Hepatocyte (in vitro differentiated cells): Measurements from ENCODE around the gene RBFOX1. TPM values are rescaled to one million over a fixed set of nuclear protein-coding genes. Genes with fewer than 3 reads are reported as not detected.

ENCODE experiments used
- DNase-seq: peaks from one replicate; pipeline ENCODE4 v3.0.0-alpha.2; 2016; ENCODE audit warnings: low spot score
- H2AFZ ChIP-seq: fragments of 200-600 bp; sonication (generic); 2 replicates; pipeline ENCODE4 v1.6.0; 2016; ENCODE audit warnings: antibody characterized with exemption, mild to moderate bottlenecking
- H3K27ac ChIP-seq: fragments of 200-600 bp; sonication (generic); 2 replicates; pipeline ENCODE4 v1.5.1; 2016; ENCODE audit warnings: mild to moderate bottlenecking
- H3K27me3 ChIP-seq: fragments of 200-600 bp; sonication (generic); 2 replicates; pipeline ENCODE4 v1.6.1; 2016
- H3K36me3 ChIP-seq: fragments of 200-600 bp; sonication (generic); replicated peaks from 2 replicates; pipeline ENCODE4 v1.5.1; 2016; ENCODE audit warnings: low read depth; ENCODE audit not compliant: insufficient read depth
- H3K4me1 ChIP-seq: fragments of 200-600 bp; sonication (generic); 2 replicates; pipeline ENCODE4 v1.5.1; 2016; ENCODE audit warnings: mild to moderate bottlenecking, moderate library complexity; ENCODE audit not compliant: insufficient read depth
- H3K4me2 ChIP-seq: fragments of 200-600 bp; sonication (generic); 2 replicates; pipeline ENCODE4 v1.6.0; 2016
- H3K4me3 ChIP-seq: fragments of 200-600 bp; sonication (generic); 2 replicates; pipeline ENCODE4 v1.5.1; 2016; ENCODE audit warnings: mild to moderate bottlenecking
- H3K79me2 ChIP-seq: fragments of 200-600 bp; sonication (generic); 2 replicates; pipeline ENCODE4 v1.6.0; 2017; ENCODE audit warnings: mild to moderate bottlenecking
- H3K9me2 ChIP-seq: fragments of 200-600 bp; sonication (generic); replicated peaks from 2 replicates; pipeline ENCODE4 v1.6.0; 2017; ENCODE audit warnings: mild to moderate bottlenecking; ENCODE audit not compliant: insufficient read depth
- H3K9me3 ChIP-seq: fragments of 200-600 bp; sonication (generic); 2 replicates; pipeline ENCODE4 v1.5.1; 2016; ENCODE audit warnings: low read depth, mild to moderate bottlenecking
- H4K20me1 ChIP-seq: fragments of 200-600 bp; sonication (generic); 2 replicates; pipeline ENCODE4 v1.6.0; 2016; ENCODE audit warnings: mild to moderate bottlenecking; ENCODE audit not compliant: insufficient read depth, poor library complexity, severe bottlenecking
- CTCF ChIP-seq: fragments of 200-600 bp; sonication (generic); IDR thresholded peaks from 2 replicates; pipeline ENCODE4 v1.5.1; 2016; ENCODE audit warnings: antibody characterized with exemption, mild to moderate bottlenecking; ENCODE audit not compliant: poor library complexity
- EZH2 ChIP-seq: fragments of 200-600 bp; sonication (generic); IDR thresholded peaks from 2 replicates; pipeline ENCODE4 v1.6.1; 2016; ENCODE audit warnings: antibody characterized with exemption, mild to moderate bottlenecking, borderline replicate concordance
- EZH2phosphoT487 ChIP-seq: fragments of 200-600 bp; sonication (generic); IDR thresholded peaks from one replicate; pipeline ENCODE4 v1.6.1; 2018; ENCODE audit warnings: antibody characterized with exemption, mild to moderate bottlenecking, low read depth, moderate library complexity; ENCODE audit not compliant: unreplicated experiment, severe bottlenecking
- WGBS: methylation state at CpG from one replicate; pipeline ENCODE4 v1.1.6; 2016; ENCODE audit warnings: low lambda C conversion rate; ENCODE audit errors: missing lambda C conversion rate; 5-methylcytosine and 5-hydroxymethylcytosine counted together
- polyA plus RNA-seq: library from polyadenylated mRNA; unstranded; fragments of >200 nt; fragmentation: Nextera tagmentation; extraction: Ambion mirVana; gene quantifications from 2 replicates; pipeline ENCODE4 v1.2.1, GENCODE V29; 2016
- total RNA-seq: library from RNA; depleted of rRNA; stranded (reverse); fragments of >200 nt; gene quantifications from 2 replicates; pipeline ENCODE4 v1.2.3, GENCODE V29; 2014

Gene RBFOX1
- total and polyA plus RNA-seq, 2 experiments from 2014 or later, result 1.00 to 1.2 TPM

DNA sequence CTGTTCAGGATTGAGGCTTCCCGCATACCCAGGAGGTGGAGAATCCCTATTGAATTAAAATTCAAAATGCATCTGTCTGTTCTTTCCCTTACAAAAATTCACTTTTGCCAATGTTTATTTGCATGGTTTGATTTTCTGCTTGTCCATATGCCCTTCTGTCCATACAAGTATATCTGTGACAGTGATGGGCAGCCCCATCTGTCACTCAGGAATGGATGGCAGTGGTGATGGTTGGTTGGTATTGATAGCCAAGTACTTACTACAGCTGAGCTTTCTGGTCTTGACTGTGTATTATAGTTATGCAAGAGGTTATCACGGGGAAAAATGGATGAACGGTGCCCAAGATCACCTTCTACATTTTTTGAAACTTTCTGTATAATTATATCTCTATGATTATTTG lies 171.0 kb downstream of the RBFOX1 start:
- no peaks in the 10 kb centered on the region for H3K9me2 ChIP-seq
- H4K20me1 ChIP-seq, result no peaks in the 10 kb centered on the region
- H3K4me3 ChIP-seq, result no peak overlapping the region
- H3K27ac ChIP-seq, result no peak overlapping the region
- no peak for TF ChIP-seq CTCF
- no peak for TF ChIP-seq EZH2
- 89% methylated on average over 3 of the region's 3 CpGs for WGBS
- no peak overlapping the region for H2AFZ ChIP-seq
- no peaks in the 10 kb centered on the region for H3K27me3 ChIP-seq
- H3K4me2 ChIP-seq, result no peak overlapping the region
- no peaks in the 10 kb centered on the region for H3K36me3 ChIP-seq
- DNase-seq, result no peak
- no peaks in the 10 kb centered on the region for H3K9me3 ChIP-seq
- no peaks in the 10 kb centered on the region for H3K79me2 ChIP-seq
- no peaks in the 10 kb centered on the region for H3K4me1 ChIP-seq

DNA sequence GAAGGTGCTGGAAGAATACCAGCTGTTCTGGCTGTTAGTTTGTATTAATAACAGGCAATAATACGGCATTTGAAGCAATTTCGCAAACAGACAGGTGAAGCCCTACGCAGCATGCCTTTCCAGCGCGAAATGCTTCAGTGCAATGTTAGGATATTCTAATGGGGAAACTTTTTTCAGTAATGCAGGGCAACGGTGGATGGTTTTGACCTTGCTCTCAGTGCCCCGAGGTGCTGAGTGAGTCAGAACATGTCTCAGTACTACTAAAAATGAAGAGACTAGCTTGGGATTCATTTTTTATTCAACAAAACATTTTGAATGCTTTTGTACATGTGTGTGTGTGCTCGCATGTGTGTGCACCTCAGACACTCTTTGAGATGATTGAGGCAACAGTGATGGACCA lies 172.2 kb downstream of the RBFOX1 start:
- 92% methylated on average over 8 of the region's 8 CpGs for whole genome bisulfite sequencing
- TF ChIP-seq EZH2phosphoT487 (no peak), CTCF (no peak), EZH2 (no peak)
- no peak overlapping the region for H3K4me3 ChIP-seq

DNA sequence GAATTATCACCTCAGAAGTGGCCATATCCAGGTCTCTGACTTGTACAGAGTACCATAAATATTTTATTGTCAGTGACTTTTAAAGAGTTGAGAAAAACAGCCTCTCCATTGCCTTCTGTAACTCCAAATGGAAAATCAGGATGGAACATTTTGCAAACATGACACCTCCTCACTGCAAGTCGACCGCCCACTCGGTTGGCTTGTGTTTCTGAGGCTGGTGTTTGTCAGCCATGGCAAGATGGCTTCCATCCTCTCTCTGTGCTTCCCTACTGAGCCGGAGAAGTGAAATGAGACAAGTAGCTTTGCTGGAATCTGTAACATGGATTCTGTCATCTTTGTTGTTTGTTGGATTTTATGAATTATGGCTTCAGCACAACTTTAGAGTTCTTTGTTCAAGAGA lies 172.8 kb downstream of the RBFOX1 start:
- no peak overlapping the region for H3K4me3 ChIP-seq
- H2AFZ ChIP-seq, result no peak overlapping the region
- H3K79me2 ChIP-seq, result no peaks in the 10 kb centered on the region
- H3K27ac ChIP-seq, result no peak overlapping the region
- no peaks in the 10 kb centered on the region for H3K36me3 ChIP-seq
- no peaks in the 10 kb centered on the region for H4K20me1 ChIP-seq
- no peak for DNase-seq
- WGBS, result 86% methylated on average over 4 of the region's 4 CpGs
- H3K4me1 ChIP-seq, result no peaks in the 10 kb centered on the region
- H3K9me3 ChIP-seq, result no peaks in the 10 kb centered on the region
- H3K4me2 ChIP-seq, result no peak overlapping the region
- no peak for TF ChIP-seq EZH2phosphoT487
- TF ChIP-seq EZH2, result no peak
- TF ChIP-seq CTCF, result no peak
- H3K27me3 ChIP-seq, result no peaks in the 10 kb centered on the region
- H3K9me2 ChIP-seq, result no peaks in the 10 kb centered on the region

More for the DNA sequence above, 172.2 kb downstream of the RBFOX1 start:
- H4K20me1 ChIP-seq, result no peaks in the 10 kb centered on the region
- no peaks in the 10 kb centered on the region for H3K36me3 ChIP-seq
- H2AFZ ChIP-seq, result no peak overlapping the region
- no peaks in the 10 kb centered on the region for H3K9me3 ChIP-seq
- H3K27ac ChIP-seq, result no peak overlapping the region
- DNase-seq, result no peak
- H3K4me1 ChIP-seq, result no peaks in the 10 kb centered on the region
- H3K27me3 ChIP-seq, result no peaks in the 10 kb centered on the region
- H3K4me2 ChIP-seq, result no peak overlapping the region
- no peaks in the 10 kb centered on the region for H3K9me2 ChIP-seq
- H3K79me2 ChIP-seq, result no peaks in the 10 kb centered on the region

GRCh38 chr16:7506363-7506762 lies 173.7 kb downstream of the RBFOX1 start:
- 88% methylated on average over 5 of the region's 5 CpGs for WGBS
- Histone ChIP-seq H4K20me1 (no peaks in the 10 kb centered on the region), H2AFZ (no peak overlapping the region), H3K27ac (no peak overlapping the region), H3K79me2 (no peaks in the 10 kb centered on the region), H3K9me2 (no peaks in the 10 kb centered on the region), H3K27me3 (no peaks in the 10 kb centered on the region), H3K9me3 (no peaks in the 10 kb centered on the region), H3K4me2 (no peak overlapping the region), H3K36me3 (no peaks in the 10 kb centered on the region), H3K4me1 (no peaks in the 10 kb centered on the region), H3K4me3 (no peak overlapping the region)
- DNase-seq, result no peak
- TF ChIP-seq EZH2phosphoT487 (no peak), EZH2 (no peak), CTCF (no peak)
